ENCODE results near the gene IL1A. TPM values are rescaled to one million over a fixed set of nuclear protein-coding genes. Genes with fewer than 3 reads are reported as not detected.

Gene IL1A
- total RNA-seq, 1 experiment from 2014 or later, result 0.42 TPM

DNA sequence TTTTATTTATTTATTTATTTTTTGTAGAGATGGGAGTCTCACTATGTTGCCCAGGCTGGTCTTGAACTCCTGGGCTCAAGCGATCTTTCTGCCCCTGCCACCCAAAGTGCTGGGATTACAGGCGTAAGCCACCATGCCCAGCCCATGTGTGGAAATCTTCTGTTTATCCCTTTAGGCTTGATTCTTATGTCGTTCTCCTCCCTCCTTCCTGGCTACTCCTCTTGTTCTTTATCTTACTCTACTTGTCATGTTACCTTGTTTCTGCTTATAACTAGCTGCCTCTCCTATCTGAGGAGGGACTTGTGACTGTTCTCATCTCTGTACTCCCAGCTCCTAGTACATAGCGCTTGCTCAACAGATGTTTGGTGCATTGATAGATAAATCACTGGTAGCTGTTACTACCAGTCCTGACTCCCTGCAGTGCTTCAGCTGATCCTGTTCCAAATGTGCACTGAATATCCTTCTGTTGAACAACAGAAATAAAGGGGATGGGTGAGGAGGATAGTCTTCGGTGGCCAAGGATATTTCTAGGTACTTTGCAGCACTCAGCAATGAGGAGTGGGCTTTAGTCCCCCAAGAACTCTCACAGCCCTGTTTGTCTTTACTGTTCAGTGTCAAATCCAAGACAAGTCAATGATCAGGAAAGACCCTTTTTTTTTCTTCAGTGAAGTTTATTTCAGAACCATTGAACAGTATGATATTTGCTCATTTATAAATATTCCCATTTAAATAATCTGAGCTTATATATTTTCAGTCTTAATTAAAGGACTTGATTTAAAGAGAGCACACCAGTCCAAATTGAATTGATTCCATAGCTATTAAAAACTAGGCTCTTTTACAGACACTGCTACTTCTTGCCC is 45.0 kb upstream of the IL1A start (continued):
- TF ChIP-seq ZNF416 (CRISPR knock-in tag; IDR thresholded peaks at IDR 0.05) (no peak), KAT7 (CRISPR knock-in tag; IDR thresholded peaks at IDR 0.05; ENCODE audit: borderline replicate concordance) (no peak), SP1 (CRISPR knock-in tag; conservative IDR thresholded peaks at IDR 0.05) (no peak)
- TF ChIP-seq, protein P1, sequence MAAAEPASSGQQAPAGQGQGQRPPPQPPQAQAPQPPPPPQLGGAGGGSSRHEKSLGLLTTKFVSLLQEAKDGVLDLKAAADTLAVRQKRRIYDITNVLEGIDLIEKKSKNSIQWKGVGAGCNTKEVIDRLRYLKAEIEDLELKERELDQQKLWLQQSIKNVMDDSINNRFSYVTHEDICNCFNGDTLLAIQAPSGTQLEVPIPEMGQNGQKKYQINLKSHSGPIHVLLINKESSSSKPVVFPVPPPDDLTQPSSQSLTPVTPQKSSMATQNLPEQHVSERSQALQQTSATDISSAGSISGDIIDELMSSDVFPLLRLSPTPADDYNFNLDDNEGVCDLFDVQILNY (CRISPR knock-in tag; IDR thresholded peaks at IDR 0.05), result no peak
- TF ChIP-seq, protein P2, sequence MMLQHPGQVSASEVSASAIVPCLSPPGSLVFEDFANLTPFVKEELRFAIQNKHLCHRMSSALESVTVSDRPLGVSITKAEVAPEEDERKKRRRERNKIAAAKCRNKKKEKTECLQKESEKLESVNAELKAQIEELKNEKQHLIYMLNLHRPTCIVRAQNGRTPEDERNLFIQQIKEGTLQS (CRISPR knock-in tag; conservative IDR thresholded peaks at IDR 0.05), result no peak
- TF ChIP-seq, protein P3, sequence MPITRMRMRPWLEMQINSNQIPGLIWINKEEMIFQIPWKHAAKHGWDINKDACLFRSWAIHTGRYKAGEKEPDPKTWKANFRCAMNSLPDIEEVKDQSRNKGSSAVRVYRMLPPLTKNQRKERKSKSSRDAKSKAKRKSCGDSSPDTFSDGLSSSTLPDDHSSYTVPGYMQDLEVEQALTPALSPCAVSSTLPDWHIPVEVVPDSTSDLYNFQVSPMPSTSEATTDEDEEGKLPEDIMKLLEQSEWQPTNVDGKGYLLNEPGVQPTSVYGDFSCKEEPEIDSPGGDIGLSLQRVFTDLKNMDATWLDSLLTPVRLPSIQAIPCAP (CRISPR knock-in tag; IDR thresholded peaks at IDR 0.05), result no peak

DNA sequence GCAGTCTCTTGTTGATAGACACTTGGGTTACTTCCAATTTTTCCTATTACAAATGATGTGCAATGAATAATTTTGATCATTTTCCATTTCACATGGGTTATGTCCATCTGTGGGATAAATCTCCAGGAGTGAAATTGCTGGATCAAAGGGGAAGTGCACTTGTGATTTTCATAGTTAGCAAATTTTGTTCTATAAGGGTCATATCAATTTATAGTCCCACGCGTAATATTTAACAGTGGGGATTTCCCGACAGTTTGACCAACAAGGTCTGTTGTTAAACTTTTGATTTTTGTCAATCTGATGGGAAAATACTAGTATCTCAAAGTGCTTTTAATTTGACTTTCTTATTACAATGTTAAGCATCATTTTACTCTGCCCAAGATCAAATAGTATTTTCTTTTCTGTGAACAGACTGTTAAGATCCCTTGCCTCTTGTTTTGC is 44.0 kb upstream of the IL1A start:
- peaks cover 3% of the 10 kb centered on the region; the same call in 1 of the 2 replicates for H3K36me3 Mint-ChIP-seq
- ATAC-seq (no peak), DNase-seq (ENCODE audit: low spot score) (no peak)
- TF ChIP-seq GABPB1 (CRISPR knock-in tag; IDR thresholded peaks at IDR 0.05) (no peak), GTF2I (CRISPR knock-in tag; conservative IDR thresholded peaks at IDR 0.05) (no peak), ZNF317 (CRISPR knock-in tag; IDR thresholded peaks at IDR 0.05; ENCODE audit: borderline replicate concordance, low read depth) (no peak), NFYB (CRISPR knock-in tag; conservative IDR thresholded peaks at IDR 0.05; ENCODE audit: low read depth) (no peak), NR2C2 (CRISPR knock-in tag; IDR thresholded peaks at IDR 0.05) (no peak), ESRRA (CRISPR knock-in tag; IDR thresholded peaks at IDR 0.05; ENCODE audit: borderline replicate concordance) (no peak), TEAD1 (CRISPR knock-in tag; IDR thresholded peaks at IDR 0.05) (no peak)
- TF ChIP-seq, protein P4, sequence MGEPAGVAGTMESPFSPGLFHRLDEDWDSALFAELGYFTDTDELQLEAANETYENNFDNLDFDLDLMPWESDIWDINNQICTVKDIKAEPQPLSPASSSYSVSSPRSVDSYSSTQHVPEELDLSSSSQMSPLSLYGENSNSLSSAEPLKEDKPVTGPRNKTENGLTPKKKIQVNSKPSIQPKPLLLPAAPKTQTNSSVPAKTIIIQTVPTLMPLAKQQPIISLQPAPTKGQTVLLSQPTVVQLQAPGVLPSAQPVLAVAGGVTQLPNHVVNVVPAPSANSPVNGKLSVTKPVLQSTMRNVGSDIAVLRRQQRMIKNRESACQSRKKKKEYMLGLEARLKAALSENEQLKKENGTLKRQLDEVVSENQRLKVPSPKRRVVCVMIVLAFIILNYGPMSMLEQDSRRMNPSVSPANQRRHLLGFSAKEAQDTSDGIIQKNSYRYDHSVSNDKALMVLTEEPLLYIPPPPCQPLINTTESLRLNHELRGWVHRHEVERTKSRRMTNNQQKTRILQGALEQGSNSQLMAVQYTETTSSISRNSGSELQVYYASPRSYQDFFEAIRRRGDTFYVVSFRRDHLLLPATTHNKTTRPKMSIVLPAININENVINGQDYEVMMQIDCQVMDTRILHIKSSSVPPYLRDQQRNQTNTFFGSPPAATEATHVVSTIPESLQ (CRISPR knock-in tag; IDR thresholded peaks at IDR 0.05), result no peak
- TF ChIP-seq, protein P5, sequence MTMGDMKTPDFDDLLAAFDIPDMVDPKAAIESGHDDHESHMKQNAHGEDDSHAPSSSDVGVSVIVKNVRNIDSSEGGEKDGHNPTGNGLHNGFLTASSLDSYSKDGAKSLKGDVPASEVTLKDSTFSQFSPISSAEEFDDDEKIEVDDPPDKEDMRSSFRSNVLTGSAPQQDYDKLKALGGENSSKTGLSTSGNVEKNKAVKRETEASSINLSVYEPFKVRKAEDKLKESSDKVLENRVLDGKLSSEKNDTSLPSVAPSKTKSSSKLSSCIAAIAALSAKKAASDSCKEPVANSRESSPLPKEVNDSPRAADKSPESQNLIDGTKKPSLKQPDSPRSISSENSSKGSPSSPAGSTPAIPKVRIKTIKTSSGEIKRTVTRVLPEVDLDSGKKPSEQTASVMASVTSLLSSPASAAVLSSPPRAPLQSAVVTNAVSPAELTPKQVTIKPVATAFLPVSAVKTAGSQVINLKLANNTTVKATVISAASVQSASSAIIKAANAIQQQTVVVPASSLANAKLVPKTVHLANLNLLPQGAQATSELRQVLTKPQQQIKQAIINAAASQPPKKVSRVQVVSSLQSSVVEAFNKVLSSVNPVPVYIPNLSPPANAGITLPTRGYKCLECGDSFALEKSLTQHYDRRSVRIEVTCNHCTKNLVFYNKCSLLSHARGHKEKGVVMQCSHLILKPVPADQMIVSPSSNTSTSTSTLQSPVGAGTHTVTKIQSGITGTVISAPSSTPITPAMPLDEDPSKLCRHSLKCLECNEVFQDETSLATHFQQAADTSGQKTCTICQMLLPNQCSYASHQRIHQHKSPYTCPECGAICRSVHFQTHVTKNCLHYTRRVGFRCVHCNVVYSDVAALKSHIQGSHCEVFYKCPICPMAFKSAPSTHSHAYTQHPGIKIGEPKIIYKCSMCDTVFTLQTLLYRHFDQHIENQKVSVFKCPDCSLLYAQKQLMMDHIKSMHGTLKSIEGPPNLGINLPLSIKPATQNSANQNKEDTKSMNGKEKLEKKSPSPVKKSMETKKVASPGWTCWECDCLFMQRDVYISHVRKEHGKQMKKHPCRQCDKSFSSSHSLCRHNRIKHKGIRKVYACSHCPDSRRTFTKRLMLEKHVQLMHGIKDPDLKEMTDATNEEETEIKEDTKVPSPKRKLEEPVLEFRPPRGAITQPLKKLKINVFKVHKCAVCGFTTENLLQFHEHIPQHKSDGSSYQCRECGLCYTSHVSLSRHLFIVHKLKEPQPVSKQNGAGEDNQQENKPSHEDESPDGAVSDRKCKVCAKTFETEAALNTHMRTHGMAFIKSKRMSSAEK (CRISPR knock-in tag; IDR thresholded peaks at IDR 0.05; ENCODE audit: borderline replicate concordance), result no peak
- H3K27me3 Mint-ChIP-seq (ENCODE audit: low read depth), result peaks cover 7% of the 10 kb centered on the region
- H3K27ac Mint-ChIP-seq, result no peak overlapping the region
- H3K9me3 Mint-ChIP-seq, result peaks cover 4% of the 10 kb centered on the region; the same call in 1 of the 2 replicates
- CTCF ChIA-PET, result interaction anchor here (0.8 kb wide), 1 partner anchor 131 kb away, joined by 3 read pairs; no protein-coding TSS in a partner anchor
- peaks cover 4% of the 10 kb centered on the region; the same call in 1 of the 2 replicates for H3K4me1 Mint-ChIP-seq
- POLR2A ChIA-PET, result no interaction called here
- H3K4me3 Mint-ChIP-seq, result no peak overlapping the region

Measured in WTC11 (cell line).